GM23248 (cell line): ENCODE measurements around the gene FBXW8. TPM values are rescaled to one million over a fixed set of nuclear protein-coding genes. Genes with fewer than 3 reads are reported as not detected.

Experiments used
- DNase-seq: peaks from one replicate; pipeline ENCODE4 v3.0.0-alpha.2; 2015
- H2AFZ ChIP-seq: fragments of 200-600 bp; sonication (generic); 2 replicates; pipeline ENCODE4 v1.6.1; 2016; ENCODE audit warnings: antibody characterized with exemption
- H3F3A ChIP-seq: fragments of 200-600 bp; sonication (generic); 2 replicates; pipeline ENCODE4 v1.6.1; 2016; ENCODE audit warnings: mild to moderate bottlenecking, antibody characterized with exemption, mixed run types; ENCODE audit not compliant: insufficient read depth
- H3K27ac ChIP-seq: fragments of 200-600 bp; sonication (generic); 2 replicates; pipeline ENCODE4 v1.5.1; 2016; ENCODE audit warnings: mild to moderate bottlenecking
- H3K27me3 ChIP-seq: fragments of 200-600 bp; sonication (generic); replicated peaks from 2 replicates; pipeline ENCODE4 v1.6.1; 2016; ENCODE audit warnings: mild to moderate bottlenecking; ENCODE audit not compliant: insufficient read depth
- H3K36me3 ChIP-seq: fragments of 200-600 bp; sonication (generic); 2 replicates; pipeline ENCODE4 v1.6.1; 2016; ENCODE audit warnings: low read depth, mild to moderate bottlenecking
- H3K4me1 ChIP-seq: fragments of 200-600 bp; sonication (generic); 2 replicates; pipeline ENCODE4 v1.6.1; 2016; ENCODE audit warnings: mild to moderate bottlenecking; ENCODE audit not compliant: insufficient read depth
- H3K4me2 ChIP-seq: fragments of 200-600 bp; sonication (generic); one replicate; pipeline ENCODE4 v1.6.1; 2016; ENCODE audit warnings: mild to moderate bottlenecking; ENCODE audit not compliant: unreplicated experiment
- H3K4me3 ChIP-seq: fragments of 200-600 bp; sonication (generic); 2 replicates; pipeline ENCODE4 v1.5.1; 2016; ENCODE audit warnings: mild to moderate bottlenecking
- H3K79me2 ChIP-seq: fragments of 200-600 bp; sonication (generic); 2 replicates; pipeline ENCODE4 v1.6.1; 2016; ENCODE audit warnings: mild to moderate bottlenecking; ENCODE audit not compliant: insufficient read depth
- H3K9ac ChIP-seq: fragments of 200-600 bp; sonication (generic); 2 replicates; pipeline ENCODE4 v1.6.1; 2016; ENCODE audit warnings: mild to moderate bottlenecking
- H3K9me2 ChIP-seq: fragments of 200-600 bp; sonication (generic); 2 replicates; pipeline ENCODE4 v1.6.1; 2016; ENCODE audit warnings: mixed run types, mild to moderate bottlenecking, moderate library complexity; ENCODE audit not compliant: insufficient read depth
- H3K9me3 ChIP-seq: fragments of 200-600 bp; sonication (generic); one replicate; pipeline ENCODE4 v1.6.1; 2017; ENCODE audit warnings: low read depth
- H4K20me1 ChIP-seq: fragments of 200-600 bp; sonication (generic); 2 replicates; pipeline ENCODE4 v1.6.0; 2016; ENCODE audit not compliant: insufficient read depth
- EZH2 ChIP-seq: fragments of 200-600 bp; sonication (generic); IDR thresholded peaks from 2 replicates; pipeline ENCODE4 v1.6.1; 2018; ENCODE audit warnings: antibody characterized with exemption, mild to moderate bottlenecking; ENCODE audit not compliant: insufficient read depth, poor library complexity, severe bottlenecking
- EZH2phosphoT487 ChIP-seq: fragments of 200-600 bp; sonication (generic); IDR thresholded peaks from 2 replicates; pipeline ENCODE4 v1.6.1; 2018; ENCODE audit warnings: antibody characterized with exemption, moderate library complexity, mild to moderate bottlenecking, low read depth; ENCODE audit not compliant: insufficient read depth
- WGBS, 2 experiments: methylation state at CpG; one replicate each; pipeline ENCODE4 v1.1.6; 2015 to 2017; ENCODE audit warnings: low lambda C conversion rate in 2 of 2, low coverage in 1 of 2; ENCODE audit errors: missing lambda C conversion rate in 2 of 2; 5-methylcytosine and 5-hydroxymethylcytosine counted together
- in situ Hi-C: fragments of 300-500 bp; cut with MboI; formaldehyde crosslinking; loops from 2 replicates; pipeline ENCODE4 v1.15.0; 2020
- polyA plus RNA-seq: library from polyadenylated mRNA; unstranded; fragments of >200 nt; fragmentation: Nextera tagmentation; extraction: Ambion mirVana; gene quantifications from 2 replicates; pipeline ENCODE4 v1.2.1, GENCODE V29; 2016
- total RNA-seq: library from RNA; depleted of rRNA; stranded (reverse); fragments of >200 nt; shearing (Covaris generic); gene quantifications from 2 replicates; pipeline ENCODE4 v1.2.3, GENCODE V29; 2014

The FBXW8 gene
- total and polyA plus RNA-seq, 2 experiments from 2014 or later, result 12.7 to 23.1 TPM

- H3K4me1 ChIP-seq, result peaks cover 11% of the 10 kb centered on the region
- no peak overlapping the region for H3K9ac ChIP-seq
- H3K36me3 ChIP-seq, result peaks cover 37% of the 10 kb centered on the region; the same call in 1 of the 2 replicates
- no peaks in the 10 kb centered on the region for H3K9me3 ChIP-seq
- no peak overlapping the region for H3K4me2 ChIP-seq
- no peak overlapping the region for H3K4me3 ChIP-seq
- TF ChIP-seq EZH2 (no peak), EZH2phosphoT487 (no peak)
- no peak for DNase-seq
- no peaks in the 10 kb centered on the region for H3K27me3 ChIP-seq
- peaks cover 12% of the 10 kb centered on the region; the same call in 1 of the 2 replicates for H3F3A ChIP-seq
- H4K20me1 ChIP-seq, result no peaks in the 10 kb centered on the region
- peaks cover 27% of the 10 kb centered on the region for H3K79me2 ChIP-seq
- 93 to 100% methylated on average over 4 of the region's 4 CpGs for whole genome bisulfite sequencing, 2 experiments
- in situ Hi-C loops, result no loop called here
- no peak overlapping the region for H3K27ac ChIP-seq
- no peak overlapping the region for H2AFZ ChIP-seq
- no peaks in the 10 kb centered on the region for H3K9me2 ChIP-seq
These were observed 60.5 kb downstream of the FBXW8 start for GRCh38 chr12:116971222-116971621.

GRCh38 chr12:116975779-116976393 is 65.1 kb downstream of the FBXW8 start:
- Histone ChIP-seq H3K4me1 (peaks cover 18% of the 10 kb centered on the region), H3K4me2 (peak overlapping the region; percentile 9), H3K9me3 (no peaks in the 10 kb centered on the region), H3K9ac (no peak overlapping the region), H2AFZ (no peak overlapping the region), H3K27me3 (no peaks in the 10 kb centered on the region), H3F3A (peaks cover 32% of the 10 kb centered on the region), H3K36me3 (0 out of 2 replicates have a peak, but pooled peaks cover 13% of the 10 kb centered on the region), H3K4me3 (no peak overlapping the region), H4K20me1 (no peaks in the 10 kb centered on the region), H3K79me2 (peaks cover 10% of the 10 kb centered on the region), H3K9me2 (no peaks in the 10 kb centered on the region), H3K27ac (peak overlapping the region; percentile 43)
- in situ Hi-C loops, result no loop called here
- TF ChIP-seq EZH2 (no peak), EZH2phosphoT487 (no peak)
- 47 to 64% methylated on average over 3 of the region's 3 CpGs for WGBS, 2 experiments
- peak; percentile 51 for DNase-seq

GRCh38 chr12:116977465-116978380 is 67.0 kb downstream of the FBXW8 start:
- Histone ChIP-seq H4K20me1 (no peaks in the 10 kb centered on the region), H3K9me2 (no peaks in the 10 kb centered on the region), H3K27ac (no peak overlapping the region), H3K4me2 (no peak overlapping the region), H3K4me1 (peaks cover 28% of the 10 kb centered on the region), H3K9me3 (no peaks in the 10 kb centered on the region), H3K36me3 (0 out of 2 replicates have a peak, but pooled peaks cover 12% of the 10 kb centered on the region), H3K9ac (no peak overlapping the region), H3K27me3 (no peaks in the 10 kb centered on the region), H3K79me2 (no peaks in the 10 kb centered on the region), H2AFZ (no peak overlapping the region), H3K4me3 (no peak overlapping the region), H3F3A (peaks cover 50% of the 10 kb centered on the region)
- TF ChIP-seq EZH2phosphoT487, result no peak
- no peak for TF ChIP-seq EZH2
- DNase-seq, result no peak
- in situ Hi-C loops, result no loop called here
- WGBS, 2 experiments, result 96 to 98% methylated on average over 13 of the region's 13 CpGs

- H3K4me2 ChIP-seq, result no peak overlapping the region
These were observed 68.2 kb downstream of the FBXW8 start for GRCh38 chr12:116978791-116979508.

More at GRCh38 chr12:116978791-116979508, 68.2 kb downstream of the FBXW8 start:
- no peak for TF ChIP-seq EZH2phosphoT487
- no peak for TF ChIP-seq EZH2
- Histone ChIP-seq H3K27me3 (no peaks in the 10 kb centered on the region), H4K20me1 (no peaks in the 10 kb centered on the region), H2AFZ (no peak overlapping the region), H3K9me2 (no peaks in the 10 kb centered on the region), H3K36me3 (0 out of 2 replicates have a peak, but pooled peaks cover 3% of the 10 kb centered on the region), H3F3A (peaks cover 62% of the 10 kb centered on the region), H3K9me3 (no peaks in the 10 kb centered on the region), H3K9ac (no peak overlapping the region), H3K27ac (peak overlapping the region; percentile 29; the same call in 1 of the 2 replicates), H3K4me1 (peaks cover 39% of the 10 kb centered on the region), H3K4me3 (no peak overlapping the region), H3K79me2 (no peaks in the 10 kb centered on the region)
- in situ Hi-C loops, result no loop called here
- 50 to 51% methylated on average over 7 of the region's 7 CpGs for WGBS, 2 experiments
- DNase-seq, result peak; percentile 63
